ENCODE results near the gene ITGA6.

ITGA6 gene

DNA sequence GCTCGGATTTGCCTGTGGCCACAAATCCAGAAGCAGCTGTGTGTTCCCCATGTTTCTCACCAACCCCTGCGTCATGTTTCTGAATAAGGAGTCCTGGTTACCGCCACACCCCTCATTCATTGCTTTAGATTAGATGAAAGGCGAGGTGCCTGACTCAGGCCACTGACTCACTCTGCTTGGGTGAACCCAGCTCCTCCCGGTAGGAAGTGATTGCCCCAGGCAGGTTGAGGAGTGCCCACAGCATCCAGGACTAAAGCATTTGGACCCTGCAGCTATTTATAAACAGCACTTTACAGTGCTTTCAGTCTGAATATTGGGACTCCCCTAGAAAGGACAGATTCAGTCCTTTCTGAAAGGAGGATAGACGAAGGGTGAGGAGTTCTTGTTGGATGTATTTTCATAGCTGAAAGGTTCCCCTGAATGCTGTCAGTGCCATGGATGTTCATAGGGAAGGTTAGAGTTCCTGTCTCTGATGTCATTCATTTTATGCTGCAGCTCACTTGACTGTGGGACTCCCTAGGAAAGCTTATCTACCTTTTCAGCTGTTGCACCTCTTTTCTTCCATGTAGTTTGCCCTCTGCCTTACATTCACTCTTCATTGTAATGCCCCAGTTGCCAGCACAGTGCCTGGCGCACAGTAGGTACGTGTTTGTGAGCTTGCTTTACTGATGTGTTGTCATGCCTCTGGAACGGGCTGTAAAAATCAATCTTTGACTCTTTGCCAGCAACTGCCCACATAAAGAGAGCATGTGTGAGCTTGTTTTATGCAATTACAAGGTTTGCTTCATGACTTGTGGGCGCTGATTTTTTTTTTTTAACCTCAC lies 14.9 kb downstream of the ITGA6 start:
- DNase-seq (ENCODE audit: low spot score) = no peak

GRCh38 chr2:172445851-172446250 lies 18.5 kb downstream of the ITGA6 start:
- DNase-seq (ENCODE audit: low spot score) = no peak

DNA sequence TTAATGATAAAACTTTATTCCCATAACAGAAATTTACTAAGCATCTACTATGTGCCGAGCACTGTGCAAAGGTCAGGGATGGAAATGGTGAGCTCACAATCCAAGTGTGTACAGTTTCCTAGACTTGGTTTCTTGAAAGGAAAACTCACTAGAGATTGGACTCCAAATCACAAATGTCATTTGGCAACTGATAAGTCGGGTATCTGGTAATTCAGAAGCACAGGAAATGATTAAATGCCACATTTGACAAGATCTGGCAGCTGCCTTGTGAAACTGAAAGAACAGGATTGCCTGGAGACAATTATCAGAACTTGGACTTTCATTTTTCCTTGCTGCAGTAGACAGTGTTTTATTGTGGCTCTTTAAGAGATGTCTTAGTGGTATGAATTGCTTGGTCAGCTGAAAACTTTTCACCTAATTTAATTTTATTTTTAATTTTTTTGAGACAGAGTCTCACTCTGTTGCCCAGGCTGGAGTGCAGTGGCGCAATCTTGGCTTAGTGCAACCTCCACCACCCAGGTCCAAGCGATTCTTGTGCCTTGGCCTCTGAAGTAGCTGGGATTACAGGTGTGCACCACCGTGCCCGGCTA lies 19.2 kb downstream of the ITGA6 start:
- DNase-seq (ENCODE audit: low spot score) = no peak

- no peak for DNase-seq (ENCODE audit: low spot score)
Observed at GRCh38 chr2:172447811-172448493, 20.6 kb downstream of the ITGA6 start.

DNA sequence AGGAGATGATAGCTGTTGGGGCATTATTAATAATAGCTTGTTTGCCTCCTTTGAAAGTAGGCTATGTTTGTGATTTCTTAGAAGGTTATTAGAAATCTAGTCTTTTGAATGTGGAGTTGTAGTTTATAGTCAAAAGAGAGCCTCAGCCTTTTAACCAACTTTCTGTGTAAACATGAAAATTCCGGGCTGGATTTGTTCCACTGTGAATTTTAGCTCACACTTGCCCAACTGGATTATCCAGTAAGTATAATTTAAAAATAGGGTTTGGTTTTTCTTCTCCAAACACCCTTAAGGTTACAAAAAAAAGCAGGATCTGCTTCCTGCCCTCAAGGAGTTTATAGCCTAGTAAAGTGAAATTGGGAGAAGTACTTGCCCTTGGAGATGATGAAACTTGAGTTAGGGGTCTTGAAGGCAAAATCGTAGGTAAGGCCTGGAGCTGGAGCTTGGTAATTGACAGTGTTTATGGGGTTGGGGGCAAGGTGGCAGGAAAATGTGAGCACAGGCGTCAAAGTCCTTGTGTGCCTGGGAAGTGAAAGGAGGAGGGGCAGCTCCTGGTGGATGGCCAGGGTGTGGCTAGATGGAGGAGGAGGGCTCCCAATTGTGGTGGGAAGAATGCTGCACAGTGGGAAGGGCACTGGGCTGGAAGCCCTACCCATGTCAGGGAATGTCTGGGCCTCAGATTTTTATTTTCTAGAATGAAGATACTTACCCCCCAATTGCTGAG lies 21.3 kb downstream of the ITGA6 start:
- DNase-seq (ENCODE audit: low spot score) = no peak

GRCh38 chr2:172449911-172450550 lies 22.6 kb downstream of the ITGA6 start:
- no peak for DNase-seq (ENCODE audit: low spot score)

GRCh38 chr2:172451923-172452322 lies 24.5 kb downstream of the ITGA6 start:
- no peak for DNase-seq (ENCODE audit: low spot score)

- no peak for DNase-seq (ENCODE audit: low spot score)
Observed at GRCh38 chr2:172452845-172453244, 25.5 kb downstream of the ITGA6 start.

- DNase-seq (ENCODE audit: low spot score) = no peak
Observed at GRCh38 chr2:172454404-172455120, 27.2 kb downstream of the ITGA6 start.

DNA sequence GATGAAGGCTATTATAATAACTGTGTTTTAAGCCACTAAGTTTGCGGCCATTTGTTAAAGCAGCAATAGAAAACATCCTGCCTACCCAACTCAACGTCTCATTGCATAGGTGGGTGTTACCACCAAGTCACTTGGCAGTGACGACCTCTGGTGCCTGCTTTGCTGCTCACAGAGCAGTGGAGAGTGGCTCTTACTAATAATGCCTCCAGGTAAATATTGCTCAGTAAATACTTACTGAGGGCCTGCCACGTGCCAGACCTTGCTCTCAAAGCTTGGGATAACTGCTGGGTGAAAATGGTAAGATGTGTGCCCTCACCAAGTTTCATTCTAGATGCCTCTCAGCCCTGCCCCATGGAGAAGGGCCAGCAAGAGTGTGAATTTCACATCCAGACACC lies 27.7 kb downstream of the ITGA6 start:
- DNase-seq (ENCODE audit: low spot score) = no peak

- no peak for DNase-seq (ENCODE audit: low spot score)
Observed at GRCh38 chr2:172456002-172456401, 28.6 kb downstream of the ITGA6 start.

GRCh38 chr2:172457536-172457935 lies 30.1 kb downstream of the ITGA6 start:
- no peak for DNase-seq (ENCODE audit: low spot score)

DNA sequence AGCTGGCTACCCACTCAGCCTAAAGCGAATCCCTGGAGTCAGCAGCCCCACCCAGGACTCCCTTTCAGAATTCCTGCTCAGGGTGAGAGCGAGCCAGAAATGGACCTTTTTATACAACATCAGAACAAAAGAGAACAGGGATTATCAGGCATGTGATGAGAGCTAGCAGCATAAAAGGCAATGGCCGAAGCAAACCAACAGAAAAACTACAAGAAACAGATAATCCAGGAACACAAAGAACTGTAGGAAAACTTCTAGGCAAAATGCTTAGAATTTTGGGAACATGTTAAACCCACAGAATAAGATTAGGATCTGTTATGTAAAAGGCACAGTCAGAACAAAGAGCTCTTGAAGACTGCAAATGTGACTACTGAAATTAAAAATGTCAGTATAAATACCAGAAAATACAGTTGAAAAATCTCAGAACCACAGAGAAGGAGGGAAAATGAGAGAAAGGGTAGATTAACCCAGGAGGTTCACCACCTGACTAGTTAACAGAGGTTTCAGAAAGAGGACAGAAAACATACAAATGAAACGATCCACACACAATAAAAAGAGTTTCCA lies 31.3 kb downstream of the ITGA6 start:
- no peak for DNase-seq (ENCODE audit: low spot score)

GRCh38 chr2:172460780-172461201 lies 33.4 kb downstream of the ITGA6 start:
- DNase-seq (ENCODE audit: low spot score) = no peak

GRCh38 chr2:172461591-172462372 lies 34.4 kb downstream of the ITGA6 start:
- no peak for DNase-seq (ENCODE audit: low spot score)

- DNase-seq (ENCODE audit: low spot score) = no peak
Observed at GRCh38 chr2:172462373-172462848, 35.0 kb downstream of the ITGA6 start.

DNA sequence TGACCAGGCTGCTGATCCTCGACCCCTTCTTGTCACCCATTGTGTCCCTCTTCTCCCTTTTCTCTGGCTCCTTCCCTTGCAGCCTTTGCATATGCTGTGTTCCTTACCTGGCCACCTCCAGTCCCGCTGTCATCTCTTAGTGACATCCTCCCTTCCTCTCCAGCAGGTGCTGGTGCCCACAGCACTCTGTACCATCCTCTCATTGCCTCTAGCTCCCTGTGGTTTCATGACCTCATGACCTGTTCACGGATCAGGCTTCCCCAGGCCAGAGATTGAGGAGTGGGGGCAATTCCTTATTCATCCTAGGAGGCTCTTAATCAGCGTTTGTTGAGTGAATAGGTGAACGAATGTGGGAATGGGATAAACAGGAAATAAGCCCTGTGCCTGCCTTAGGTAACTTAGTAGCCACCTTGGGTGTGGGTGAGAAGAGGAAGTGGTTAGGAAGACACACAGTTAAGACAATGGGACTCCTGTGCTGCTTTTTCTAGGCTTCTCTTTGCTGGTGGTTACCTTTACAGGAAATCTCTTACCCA lies 35.5 kb downstream of the ITGA6 start:
- DNase-seq (ENCODE audit: low spot score) = no peak

- no peak for DNase-seq (ENCODE audit: low spot score)
Observed at GRCh38 chr2:172464400-172465129, 37.2 kb downstream of the ITGA6 start.

Measured in left forelimb (tissue), 1 donor.